GM12872 (cell line): ENCODE measurements around the gene MYOM1.

Experiments used
- CTCF ChIP-seq: IDR thresholded peaks from 3 replicates; pipeline ENCODE4 v1.5.1; 2011; ENCODE audit warnings: low read depth, mild to moderate bottlenecking, low read length, moderate library complexity; ENCODE audit not compliant: insufficient read depth

MYOM1 gene

GRCh38 chr18:3083766-3084165 is 136.0 kb downstream of the MYOM1 start:
- no peak for TF ChIP-seq CTCF

DNA sequence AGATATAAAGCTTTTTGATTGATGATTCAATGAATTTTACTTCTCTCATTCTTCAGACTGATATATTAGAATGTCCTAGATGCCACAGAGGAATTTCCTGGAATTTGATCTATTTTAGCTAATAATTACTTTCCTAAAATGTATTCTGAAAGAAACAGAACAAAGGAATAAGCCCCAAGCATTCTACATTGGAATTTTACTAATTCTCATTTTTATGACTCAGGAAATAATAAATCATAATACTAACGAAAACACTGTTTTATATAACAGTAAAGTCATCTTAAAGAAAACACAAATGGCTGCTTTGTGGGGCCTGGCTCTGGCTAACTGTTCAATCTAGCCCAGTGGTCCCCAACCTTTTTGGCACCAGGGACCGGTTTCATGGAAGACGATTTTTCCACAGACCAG is 138.2 kb downstream of the MYOM1 start:
- no peak for TF ChIP-seq CTCF

DNA sequence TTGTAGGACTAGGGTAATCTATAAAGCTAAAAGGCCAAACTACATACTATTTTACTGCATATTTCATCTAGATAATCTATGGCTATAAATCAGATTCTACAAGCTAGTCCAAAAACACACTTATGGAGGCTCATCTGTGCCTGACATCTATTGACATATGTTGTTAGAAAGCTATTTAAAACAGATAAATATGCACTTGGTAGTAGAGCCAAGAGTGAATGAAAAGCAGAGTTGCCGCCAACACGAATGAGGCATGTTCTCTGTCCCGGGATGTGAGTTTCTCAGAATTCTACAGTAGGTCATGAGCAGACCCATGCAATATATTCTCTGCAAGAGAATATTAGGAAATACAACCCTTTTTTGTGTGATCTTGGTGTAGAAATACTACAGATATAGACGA is 140.1 kb downstream of the MYOM1 start:
- no peak for TF ChIP-seq CTCF

GRCh38 chr18:3075491-3075890 is 144.3 kb downstream of the MYOM1 start:
- no peak for TF ChIP-seq CTCF

DNA sequence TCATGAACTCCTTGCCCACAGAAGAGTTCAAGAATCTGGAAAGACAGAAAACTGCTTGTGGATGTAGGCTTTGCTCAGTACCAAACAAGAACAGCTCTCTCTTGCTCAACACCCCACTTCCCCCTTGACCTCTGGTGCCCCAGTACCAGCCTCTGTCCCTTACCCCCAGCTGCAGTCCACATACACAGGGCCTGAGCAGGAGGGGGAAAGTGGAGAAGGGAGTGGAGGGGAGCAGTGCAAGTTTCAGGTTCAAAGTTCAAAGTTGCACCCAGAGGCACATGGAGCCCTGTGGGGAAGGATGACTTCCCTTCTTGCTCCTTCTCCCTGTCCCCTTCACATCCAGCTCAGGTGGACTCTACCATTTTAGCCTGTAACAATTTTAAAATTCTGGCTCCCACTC is 145.7 kb downstream of the MYOM1 start:
- TF ChIP-seq CTCF: no peak

DNA sequence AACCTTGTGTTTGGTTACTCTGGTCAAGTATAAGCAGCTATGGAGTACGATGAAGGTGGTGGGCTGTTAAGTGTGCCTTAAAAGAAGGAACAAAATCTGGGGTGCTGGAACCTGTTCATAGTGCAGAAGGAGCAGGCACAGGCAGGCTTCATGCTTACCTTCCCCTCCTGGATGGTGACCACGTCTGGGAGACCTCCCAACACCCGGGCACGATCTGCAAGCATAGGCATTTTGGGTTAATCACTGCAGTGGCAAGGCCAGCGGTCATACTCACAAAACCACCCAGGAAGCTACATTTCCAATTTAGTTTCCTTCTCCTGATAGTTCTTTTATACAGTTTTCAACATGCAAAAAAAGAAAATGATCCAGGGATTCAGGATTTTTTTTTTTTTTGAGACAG is 148.1 kb downstream of the MYOM1 start:
- no peak for TF ChIP-seq CTCF

GRCh38 chr18:3069671-3070433 is 149.9 kb downstream of the MYOM1 start:
- no peak for TF ChIP-seq CTCF
